Stimulated activated CD8-positive, alpha-beta memory T cell treated with anti-CD3 and anti-CD28 coated beads, Interleukin-12 subunit alpha, Interleukin-12 subunit beta, amount 100 ng/mL, for 24 hours (primary cell): ENCODE data around the gene SYP.
"Not testable (repeated sequence)": the region's sequence is repeated elsewhere in the genome, so short reads cannot be mapped to it uniquely, and the experiment has no call there.

Experiments used
- DNase-seq: peaks from one replicate; pipeline ENCODE4 v3.0.0-alpha.2; 2020; ENCODE audit errors: extremely low read depth

The SYP gene

DNA sequence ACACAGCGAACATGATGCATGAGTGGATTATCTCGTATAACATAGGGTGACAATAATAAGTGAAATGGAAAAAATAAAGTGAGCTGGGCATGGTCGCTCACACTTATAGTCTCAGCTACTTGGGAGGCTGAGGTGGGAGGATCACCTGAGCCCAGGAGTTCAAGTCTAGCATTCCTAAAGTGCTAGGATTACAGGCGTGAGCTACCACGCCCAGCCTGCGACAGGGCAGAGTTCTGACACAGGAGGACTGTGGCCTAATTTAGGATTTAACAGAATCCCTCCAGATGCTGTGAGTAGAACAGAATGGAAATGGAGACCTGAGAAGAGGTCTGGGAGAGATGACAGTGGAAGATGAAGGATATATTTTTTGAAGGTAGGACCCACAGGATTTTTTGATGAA is 10.4 kb downstream of the SYP start:
- no peak for DNase-seq

GRCh38 chrX:49188468-49189076 is 11.4 kb downstream of the SYP start:
- DNase-seq = no peak

DNA sequence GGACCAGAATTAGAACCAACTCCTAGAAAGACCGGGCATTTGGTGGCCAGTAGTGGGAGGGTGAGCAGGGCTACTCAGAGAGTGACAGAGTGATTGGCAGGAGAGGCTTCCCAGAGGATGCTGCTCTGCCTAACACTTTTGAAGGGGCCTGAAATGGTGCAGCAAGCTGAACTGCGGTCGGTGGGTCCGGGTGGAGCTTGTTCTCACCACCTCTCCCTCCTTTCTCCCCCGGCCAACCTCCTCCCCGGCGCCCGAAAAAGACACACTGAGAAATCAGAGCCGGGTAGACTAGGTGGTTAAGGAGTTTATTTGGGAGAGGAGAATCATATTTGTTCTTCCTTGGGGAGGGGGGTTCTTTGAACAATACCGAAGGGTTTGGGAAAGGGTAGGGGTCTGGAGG is 12.5 kb downstream of the SYP start:
- DNase-seq = no peak

GRCh38 chrX:49187028-49187394 is 13.0 kb downstream of the SYP start:
- no peak for DNase-seq

- DNase-seq = no peak
Measured at GRCh38 chrX:49186125-49187027, 13.6 kb downstream of the SYP start, which contains the start of gene PRICKLE3. TSS of gene PRICKLE3 (minus strand) at chrX:49186373. CDS start at chrX:49186297, 76 bp downstream.

DNA sequence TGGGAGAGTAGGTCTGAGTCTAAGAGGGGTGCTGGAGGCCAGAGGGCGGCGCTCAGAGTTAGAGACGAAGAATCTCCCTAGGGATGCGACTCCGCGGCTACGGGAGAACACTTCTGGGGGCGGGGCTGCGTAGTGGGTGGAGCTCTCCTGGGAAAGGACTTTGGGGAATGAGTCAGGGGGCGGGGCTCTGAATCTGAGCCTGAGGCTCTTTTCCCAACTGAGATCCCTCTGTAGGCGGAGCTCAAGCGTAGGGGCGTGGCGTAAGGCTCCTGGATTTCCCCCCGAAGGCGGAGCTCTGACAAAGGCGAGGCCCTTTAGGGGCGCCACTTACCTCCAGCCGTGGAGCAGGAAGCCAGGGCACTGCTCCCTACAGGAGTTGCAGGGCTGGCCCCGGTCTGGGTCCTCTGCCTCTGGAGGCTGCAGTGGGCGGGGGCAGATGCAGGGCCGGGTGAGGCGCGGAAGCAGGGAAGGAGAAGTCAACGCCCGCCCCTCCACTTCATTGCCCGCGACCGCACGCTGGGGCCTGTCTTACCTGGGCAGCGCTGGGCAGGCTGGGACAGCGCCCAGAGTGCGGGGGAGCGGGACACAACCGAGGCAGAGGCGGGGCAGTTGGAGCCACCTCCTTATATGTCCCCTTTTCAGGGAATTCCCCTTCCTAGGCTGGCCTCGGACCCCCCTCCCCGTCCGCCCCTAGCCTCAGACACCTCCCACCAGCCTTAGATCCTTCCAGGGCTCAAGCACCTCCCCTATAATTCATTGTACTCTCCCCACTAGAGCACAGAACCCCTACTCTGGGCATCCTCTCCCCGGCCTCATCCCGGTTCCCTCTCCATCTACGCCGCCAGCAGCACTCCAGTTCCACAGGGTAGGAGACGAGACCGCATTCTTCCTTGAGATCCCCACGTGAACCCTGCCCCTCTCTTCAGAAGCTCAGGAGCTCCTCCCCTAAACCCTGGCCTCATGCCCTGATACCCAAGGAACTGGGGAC is 15.4 kb downstream of the SYP start:
- DNase-seq = no peak

DNA sequence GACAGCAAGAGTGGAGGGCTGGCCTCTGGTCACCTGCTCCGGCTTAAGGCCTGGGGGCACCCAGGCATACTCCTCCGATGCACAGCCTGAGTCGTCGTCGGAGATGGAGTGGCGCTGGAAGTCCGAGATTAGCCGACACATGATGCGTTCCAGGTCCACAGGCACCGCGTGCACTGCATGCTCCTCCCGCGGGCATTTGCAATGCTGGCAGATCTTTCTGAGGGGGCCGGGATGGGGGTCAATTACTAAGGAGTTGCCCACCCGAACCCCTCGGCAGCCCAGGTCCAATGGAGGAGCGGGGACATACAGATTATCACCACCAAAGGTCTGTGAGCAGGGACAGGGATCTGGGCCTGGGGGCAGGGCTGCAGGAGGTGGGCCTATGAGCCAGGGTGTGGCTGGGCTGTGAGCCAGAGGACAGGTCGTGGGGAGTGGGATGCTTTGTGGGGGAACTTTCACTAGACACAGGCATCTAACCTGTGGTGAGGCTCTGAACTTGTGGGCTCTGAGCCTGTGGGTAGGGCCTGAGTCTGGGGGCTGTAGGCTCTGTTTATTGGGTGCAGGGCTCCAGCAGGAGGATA is 16.2 kb downstream of the SYP start:
- DNase-seq = no peak

- no peak for DNase-seq
Measured at GRCh38 chrX:49179358-49179757, 20.6 kb downstream of the SYP start.

GRCh38 chrX:49178537-49178936 is 21.5 kb downstream of the SYP start:
- no peak for DNase-seq

DNA sequence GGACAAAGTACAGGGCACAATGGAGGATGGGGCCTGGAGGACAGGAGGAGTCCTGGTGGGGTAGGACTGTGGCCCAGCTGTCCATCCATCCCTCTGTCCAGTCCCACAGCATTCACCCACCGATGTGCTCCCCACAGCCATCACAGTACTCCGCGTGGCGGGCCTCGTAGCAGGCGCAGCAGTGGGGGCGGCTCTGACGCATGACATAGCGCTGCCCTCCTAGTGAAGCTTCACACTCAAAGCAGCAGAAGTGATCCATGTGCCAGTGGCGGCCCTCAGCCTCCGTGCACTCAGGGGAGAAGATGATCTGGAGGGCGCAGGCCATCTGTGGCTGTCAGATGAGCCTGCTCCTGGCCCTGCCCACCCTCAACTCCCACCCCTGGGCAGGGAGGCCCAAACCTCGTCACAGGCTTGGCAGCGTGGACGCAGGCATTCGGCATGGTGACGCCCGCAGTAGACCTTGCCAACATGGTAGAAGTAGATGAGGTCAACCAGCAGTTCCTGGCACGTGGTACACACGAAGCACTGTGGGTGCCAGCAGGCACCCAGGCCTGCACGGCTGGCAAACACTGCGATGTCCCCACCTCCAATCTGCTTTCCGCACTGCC is 22.0 kb downstream of the SYP start:
- DNase-seq = no peak

DNA sequence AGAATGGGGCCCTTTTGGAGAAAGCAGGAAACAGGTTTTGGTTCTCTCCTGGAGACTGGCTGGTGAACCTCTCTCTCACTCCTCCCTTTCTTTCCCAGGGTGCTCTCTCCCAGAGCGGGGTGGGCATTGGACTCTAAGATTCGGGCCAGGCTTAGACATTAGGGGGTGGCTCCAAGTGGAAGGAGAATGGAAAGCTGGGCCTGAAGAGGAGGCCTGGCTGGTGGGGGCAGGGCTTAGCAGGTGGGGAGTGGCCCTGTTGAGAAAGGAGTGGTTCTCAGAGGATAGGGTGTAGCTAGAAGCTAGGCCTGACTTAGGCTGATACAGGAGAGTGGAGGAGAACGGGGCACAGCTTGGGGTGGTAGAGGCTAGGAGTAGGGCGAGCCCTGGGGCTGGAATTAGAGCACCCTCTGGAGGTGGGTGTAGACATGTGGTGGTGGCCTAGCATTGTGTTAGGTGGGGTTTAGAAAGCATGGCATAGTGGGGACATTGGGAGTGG is 22.6 kb downstream of the SYP start:
- DNase-seq = no peak

GRCh38 chrX:49176421-49177326 is 23.3 kb downstream of the SYP start:
- DNase-seq = no peak

GRCh38 chrX:49175435-49176274 is 24.3 kb downstream of the SYP start:
- DNase-seq = no peak

- no peak for DNase-seq
Measured at GRCh38 chrX:49174723-49175122, 25.3 kb downstream of the SYP start.

- DNase-seq = not testable (repeated sequence)
Measured at GRCh38 chrX:49173544-49173943, 26.4 kb downstream of the SYP start.

DNA sequence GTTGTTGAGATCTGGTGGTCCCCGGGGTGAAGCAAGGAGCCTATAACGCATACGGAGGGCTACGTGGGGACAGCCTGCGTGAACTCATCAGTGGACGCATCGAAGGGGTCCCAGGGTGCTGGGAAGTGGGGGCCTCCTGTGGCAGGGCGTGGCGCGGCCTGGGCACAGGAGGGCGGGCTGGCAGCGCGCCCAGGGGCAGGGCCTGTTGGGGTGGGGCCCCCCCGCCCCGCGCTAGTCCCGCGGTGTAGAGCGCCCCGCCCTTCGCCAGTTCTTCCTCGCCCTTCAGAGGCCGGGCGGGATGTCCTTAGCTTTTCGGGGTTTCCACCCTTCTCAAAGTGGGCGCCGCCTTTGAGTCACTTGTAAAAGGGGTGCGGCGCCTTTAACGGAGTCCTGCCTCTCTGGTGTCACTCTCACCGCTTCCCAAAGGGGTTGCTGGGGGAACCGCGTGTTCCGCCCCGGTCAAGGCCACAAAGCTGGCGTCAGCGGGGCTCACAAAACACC is 27.7 kb downstream of the SYP start:
- no peak for DNase-seq

DNA sequence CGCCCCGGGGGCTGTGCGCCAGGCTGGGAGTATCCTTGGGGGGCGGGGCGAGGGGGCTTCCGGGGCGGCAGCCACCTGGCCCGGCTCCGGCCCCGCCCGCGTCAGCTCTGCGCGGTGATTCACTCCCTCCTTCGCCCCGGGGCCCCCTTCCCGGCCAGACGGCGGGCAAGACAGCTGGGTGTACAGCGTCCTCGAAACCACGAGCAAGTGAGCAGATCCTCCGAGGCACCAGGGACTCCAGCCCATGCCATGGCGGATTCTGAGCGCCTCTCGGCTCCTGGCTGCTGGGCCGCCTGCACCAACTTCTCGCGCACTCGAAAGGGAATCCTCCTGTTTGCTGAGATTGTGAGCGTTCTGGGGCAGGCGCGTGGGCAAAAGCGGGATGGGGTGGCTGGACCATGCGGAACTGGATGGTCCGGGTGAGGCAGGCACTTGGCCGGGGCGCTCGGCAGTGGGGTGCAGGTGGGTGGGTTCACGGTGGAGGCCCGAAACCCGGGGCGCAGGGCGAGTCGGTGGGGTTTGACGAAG is 28.2 kb downstream of the SYP start, which contains the start of gene PLP2:
Gene PLP2, plus strand, starts transcription at position 147 of the 528 bp plus-strand sequence. Its CDS starts 103 bp downstream, at position 250.
- DNase-seq = no peak

DNA sequence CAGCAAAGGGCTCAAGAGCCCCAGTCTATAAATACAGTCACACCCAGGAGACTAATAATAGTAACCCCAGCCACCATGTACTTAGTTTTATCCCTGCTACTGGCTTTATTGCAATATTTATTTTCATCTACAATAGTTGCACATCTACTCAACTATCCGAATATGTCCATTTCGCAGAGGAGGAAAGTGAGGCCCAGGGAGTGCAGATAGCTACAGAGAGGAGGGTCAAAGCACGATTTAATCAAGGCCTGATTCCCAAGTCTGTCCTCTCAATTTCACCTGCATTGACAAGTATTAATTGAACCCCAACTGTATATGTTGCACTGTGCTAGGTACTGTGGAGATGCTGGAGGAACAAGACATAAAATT is 32.3 kb downstream of the SYP start:
- DNase-seq = no peak
